GM18870 (cell line): ENCODE data around the gene GFER.
A peak's percentile ranks its signal among the peaks of the same experiment; 100 is the strongest.

Experiments
- ATAC-seq: cut with Tn5 transposase; IDR thresholded peaks from one replicate; pipeline ENCODE4 v1.9.1; 2021; ENCODE audit warnings: moderate library complexity; ENCODE audit not compliant: unreplicated experiment

Gene GFER

GRCh38 chr16:1990351-1991134, 6.5 kb downstream of the GFER start:
- no peak for ATAC-seq

- peak; percentile 41 for ATAC-seq
These were observed 7.2 kb downstream of the GFER start for GRCh38 chr16:1991135-1991551.

DNA sequence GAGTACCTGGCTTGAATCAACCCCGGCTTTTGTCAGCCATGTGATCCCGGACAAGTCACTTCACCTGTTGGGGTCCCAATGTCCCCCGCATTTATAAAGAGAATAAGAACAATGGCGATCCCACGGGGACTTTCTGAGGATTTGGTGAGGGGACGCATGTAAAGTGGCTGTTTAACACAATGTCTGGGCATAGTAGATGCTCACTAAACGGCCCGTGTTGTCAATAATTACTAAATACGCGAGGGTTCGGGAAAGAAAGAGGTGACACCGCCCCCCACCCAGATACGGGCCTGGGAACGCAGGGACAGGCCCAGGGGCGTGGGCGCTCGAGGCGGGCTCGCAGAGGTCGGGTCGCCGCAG, 7.6 kb downstream of the GFER start:
- no peak for ATAC-seq

DNA sequence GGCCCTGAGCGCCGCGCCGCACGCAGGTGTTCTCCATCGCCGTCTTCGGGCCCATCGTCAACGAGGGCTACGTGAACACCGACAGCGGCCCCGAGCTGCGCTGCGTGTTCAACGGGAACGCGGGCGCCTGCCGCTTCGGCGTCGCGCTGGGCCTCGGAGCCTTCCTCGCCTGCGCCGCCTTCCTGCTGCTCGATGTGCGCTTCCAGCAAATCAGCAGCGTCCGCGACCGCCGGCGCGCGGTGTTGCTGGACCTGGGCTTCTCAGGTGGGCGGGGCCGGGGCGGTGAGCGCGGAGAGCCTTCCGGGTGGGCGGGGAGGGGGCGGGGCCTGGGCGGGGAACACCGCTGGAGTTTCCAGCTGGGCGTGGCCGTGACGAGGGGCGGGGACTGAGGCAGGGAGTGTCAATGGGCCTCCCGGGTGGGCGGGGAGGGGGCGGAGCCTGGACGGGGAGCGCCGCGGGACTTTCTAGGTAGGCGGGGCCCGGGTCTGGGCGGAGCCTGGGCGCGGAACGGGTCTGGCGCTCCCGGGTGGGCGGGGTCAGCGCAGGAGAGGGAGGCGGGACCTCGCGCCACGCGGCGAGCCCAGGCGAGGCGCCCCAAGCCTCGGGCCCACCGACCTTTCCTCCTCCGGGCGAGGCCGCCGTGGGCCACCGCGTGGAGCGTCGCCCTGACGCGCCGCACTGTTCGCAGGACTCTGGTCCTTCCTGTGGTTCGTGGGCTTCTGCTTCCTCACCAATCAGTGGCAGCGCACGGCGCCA, 8.1 kb downstream of the GFER start:
- ATAC-seq, result no peak

GRCh38 chr16:1992704-1993317, 8.8 kb downstream of the GFER start:
- no peak for ATAC-seq

GRCh38 chr16:1993731-1994131, 9.7 kb downstream of the GFER start:
- ATAC-seq, result no peak

DNA sequence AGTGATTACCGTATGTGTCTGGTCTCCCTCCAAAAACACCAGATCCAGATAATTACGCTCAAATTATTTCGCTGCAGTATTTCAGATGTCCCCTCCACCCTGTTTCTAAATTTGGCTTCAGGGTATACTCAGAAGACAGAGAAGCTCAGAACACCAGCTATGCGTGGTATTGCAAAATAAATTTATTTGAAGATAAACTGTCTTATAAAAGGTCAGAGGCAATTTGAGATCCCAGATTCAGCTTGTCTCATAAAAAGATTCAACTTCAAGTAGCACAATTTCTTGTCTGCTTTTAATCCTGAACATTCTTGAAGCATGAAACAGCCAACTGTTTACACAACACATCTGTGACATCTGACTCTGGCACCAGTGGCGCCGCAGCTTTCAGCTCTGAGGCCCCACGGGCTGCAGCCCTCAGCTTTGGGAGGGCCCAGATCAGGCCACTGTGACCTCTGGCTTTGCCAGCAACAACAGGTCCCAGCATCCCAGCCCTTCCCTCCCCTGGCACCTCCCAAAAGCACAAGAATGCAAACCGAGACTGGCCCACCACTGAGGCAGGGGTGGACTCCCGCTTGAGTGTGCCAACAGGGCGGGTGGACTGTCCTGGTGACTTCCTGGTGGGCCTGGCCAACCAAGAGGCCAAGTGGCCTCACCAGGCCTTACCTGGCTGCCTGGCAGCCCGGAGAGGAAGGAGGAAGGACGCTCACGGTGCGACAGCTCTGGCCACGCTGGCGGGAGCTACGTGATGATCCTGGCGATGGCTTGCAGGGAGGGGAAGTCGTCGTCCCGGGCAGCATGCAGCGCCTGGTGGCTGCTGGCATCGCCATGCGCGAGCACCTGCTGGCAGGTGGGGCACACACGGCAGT, 13.7 kb downstream of the GFER start:
- ATAC-seq, result no peak

DNA sequence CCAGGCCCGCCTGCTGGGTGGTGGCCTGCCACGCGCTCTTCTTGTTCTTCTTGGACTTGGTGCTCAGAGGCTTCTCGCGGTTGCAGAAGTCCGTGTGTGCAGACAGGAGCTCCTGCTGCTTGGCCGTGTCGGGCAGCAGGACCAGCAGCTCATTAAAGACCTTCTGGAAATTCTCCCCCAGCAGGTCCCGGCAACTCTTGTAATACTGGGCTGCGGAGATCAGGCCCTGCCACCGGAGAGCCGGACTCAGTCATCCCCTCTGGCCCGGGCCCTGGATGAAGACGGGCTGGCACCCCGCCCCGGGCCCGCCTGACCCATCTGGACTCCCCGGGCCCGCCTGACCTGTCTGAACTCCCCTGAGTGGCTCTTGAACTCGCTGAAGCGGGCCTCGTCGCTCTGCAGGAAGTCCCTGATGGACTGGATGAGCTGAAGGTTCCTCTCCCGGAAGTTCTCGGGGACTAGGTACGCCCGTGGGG, 14.4 kb downstream of the GFER start:
- no peak for ATAC-seq

DNA sequence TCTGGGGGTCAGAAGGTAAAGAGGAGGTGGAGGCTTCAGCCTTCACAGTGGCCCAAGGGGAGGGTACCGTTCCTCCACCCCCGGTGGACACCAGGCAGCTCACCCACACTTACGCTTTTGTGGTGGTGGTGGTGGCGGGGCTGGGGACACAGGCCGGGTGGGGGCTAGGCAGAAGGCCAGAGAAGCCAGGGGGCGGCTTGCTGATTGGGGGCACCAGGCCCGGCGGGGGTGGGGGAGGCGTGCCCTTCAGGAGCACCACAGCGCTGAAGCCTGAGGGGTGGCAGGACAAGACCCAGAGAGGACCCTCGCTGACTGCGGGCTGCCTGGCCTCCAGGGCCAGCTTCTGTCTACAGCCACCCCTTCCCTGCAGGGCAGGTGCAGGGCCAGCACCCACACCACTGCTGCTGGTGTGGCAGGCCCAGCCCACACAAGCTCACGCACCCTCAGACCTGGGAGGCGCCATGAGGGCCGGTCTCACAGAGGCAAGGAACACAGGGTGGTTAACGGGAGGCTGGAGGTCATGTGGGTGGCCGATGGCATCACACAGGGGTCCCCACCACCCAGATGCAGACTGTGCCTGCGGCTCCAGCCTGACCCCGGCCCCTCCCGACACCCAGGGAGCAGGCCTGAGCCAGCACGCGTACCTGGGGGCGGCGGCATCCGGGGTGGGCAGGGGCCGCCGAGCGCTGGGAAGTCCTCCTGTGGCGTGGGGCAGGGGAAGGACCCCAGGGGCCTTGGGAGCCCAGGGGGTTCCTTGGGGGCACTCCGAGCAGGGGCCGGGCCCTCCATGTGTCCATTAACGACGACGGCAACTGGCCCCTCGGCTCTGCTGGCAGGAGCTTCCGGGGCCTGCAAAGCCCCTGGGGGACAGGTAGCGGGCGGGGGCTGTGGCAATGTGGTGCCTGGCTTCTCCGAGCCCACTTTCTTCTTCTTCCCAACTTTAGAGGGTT, 15.1 kb downstream of the GFER start:
- ATAC-seq, result no peak

DNA sequence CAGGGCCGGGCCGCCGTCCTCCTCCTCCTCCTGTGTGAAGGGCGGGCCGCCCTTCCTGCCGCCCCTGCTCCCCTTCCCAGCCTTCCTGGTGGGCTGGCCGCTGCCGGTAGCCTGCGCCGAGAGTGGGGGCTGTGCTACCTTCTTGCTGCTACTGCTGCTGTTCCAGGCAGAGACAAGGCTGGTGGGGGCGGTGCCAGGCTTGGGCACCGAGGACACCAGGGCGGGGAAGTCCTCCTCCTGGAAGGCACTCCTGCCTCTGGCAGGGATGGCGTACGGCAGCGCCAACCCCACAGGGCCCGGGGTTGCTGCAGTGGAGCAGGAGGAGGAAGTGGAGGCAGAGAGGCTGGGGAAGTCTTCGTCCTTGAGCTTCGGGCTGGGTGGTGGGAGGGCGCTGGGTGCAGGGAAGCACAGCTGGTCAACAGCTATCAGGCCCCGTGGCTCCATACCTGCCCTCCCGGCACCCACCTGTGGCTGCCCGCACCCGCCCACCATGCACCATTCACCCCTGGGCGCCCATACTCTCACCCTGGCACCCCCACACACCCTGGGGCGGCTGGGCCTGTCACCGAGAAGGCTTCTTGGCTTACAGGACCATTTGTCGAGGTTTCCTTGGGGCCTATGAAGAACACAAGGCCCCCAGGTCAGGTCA, 16.0 kb downstream of the GFER start:
- no peak for ATAC-seq

DNA sequence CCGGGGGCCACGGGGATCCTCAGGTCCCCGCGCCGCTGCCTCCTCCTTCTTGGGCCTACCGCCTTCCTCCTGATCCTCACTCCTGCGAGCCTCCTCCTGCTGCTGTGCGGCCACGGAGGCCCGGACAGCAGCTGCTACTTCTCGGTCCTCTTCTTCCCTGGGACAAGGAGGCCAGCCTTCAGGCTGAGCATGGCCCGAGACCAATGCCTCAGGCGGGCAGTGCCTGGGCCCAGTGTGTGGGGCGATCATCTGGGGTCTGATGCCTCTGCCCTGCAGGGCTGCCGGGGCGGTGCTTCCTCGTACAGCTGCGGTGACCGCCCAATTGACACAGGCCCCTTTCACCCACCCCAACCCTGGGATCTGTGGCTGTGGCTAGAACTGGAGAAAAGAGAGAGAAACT, 17.0 kb downstream of the GFER start:
- ATAC-seq, result no peak

DNA sequence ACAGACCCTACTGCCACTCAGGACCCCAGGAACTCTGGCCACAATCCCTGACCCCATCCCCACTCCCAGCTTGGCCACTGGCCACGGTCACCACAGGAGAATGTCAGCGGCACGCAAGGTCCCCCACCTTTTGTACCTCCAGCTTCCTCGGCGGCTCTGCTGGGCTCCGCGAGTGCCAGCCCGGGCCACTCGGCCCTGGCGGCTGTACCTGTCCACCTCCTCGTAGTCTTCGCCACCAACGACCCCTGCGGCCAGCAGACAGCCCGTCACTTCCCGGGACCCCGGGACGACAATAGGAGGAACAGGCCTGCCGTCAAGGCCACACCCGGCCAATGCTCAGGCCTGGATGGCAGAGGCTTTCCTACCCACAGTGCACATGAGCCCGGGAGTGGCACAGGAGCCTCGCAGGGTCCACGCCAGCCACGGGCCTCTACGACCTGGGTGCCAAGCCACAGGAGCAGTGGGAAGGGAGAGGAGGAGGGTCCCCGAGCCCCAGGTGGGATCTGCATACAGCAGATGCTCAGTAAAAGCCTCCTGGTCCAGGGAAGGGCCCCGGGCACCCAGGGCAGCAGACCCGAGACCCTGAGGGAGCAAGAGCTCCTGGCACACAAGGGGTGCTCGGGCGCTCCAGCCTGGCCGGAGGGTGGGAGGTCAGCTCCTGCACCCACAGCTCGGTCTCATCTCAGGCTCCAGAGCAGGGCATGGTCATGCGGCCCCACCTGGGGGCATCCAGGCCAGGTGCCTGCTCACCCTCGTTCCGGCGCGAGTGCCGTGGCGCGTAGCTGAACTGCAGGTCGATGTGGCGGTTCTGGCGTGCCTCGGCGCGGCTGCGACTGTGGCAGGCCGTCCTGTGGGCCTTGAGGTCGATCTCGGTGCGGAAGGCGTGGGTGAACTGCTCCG, 17.7 kb downstream of the GFER start:
- ATAC-seq, result no peak

- no peak for ATAC-seq
These were observed 18.6 kb downstream of the GFER start for GRCh38 chr16:2002406-2003230.

DNA sequence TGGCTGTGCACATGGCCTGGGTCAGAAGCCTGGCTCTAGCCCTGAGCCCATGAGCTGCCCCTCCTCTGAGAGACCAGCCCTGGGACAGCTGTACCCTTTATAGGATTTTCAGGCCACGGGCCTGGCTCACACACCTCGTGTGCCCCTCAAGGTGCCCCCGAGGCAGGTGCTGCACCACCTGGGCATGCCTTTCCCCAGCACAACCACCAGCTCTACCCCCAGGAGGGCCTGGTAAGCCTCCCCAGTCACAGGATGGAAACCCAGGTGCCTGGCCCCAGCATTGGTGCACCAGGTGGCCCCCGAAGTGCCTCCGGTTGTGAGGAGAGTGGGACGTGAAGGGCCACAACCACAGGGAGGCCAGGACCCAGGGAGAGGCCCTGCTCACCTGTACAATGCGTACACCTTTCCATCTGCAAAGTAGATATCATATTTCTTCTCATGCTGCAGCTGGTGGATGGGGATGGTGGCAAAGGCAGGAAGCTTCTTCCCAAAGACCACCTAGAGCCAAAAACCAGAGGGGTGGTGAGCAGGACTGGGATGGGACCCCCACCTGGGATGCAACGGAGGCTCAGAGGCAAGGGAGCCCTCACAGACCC, 19.3 kb downstream of the GFER start:
- no peak for ATAC-seq

GRCh38 chr16:2003827-2004641, 20.0 kb downstream of the GFER start:
- no peak for ATAC-seq

- ATAC-seq, result no peak
These were observed 21.0 kb downstream of the GFER start for GRCh38 chr16:2004795-2005517.
